ENCODE data around the gene ZP1.

ZP1 gene

DNA sequence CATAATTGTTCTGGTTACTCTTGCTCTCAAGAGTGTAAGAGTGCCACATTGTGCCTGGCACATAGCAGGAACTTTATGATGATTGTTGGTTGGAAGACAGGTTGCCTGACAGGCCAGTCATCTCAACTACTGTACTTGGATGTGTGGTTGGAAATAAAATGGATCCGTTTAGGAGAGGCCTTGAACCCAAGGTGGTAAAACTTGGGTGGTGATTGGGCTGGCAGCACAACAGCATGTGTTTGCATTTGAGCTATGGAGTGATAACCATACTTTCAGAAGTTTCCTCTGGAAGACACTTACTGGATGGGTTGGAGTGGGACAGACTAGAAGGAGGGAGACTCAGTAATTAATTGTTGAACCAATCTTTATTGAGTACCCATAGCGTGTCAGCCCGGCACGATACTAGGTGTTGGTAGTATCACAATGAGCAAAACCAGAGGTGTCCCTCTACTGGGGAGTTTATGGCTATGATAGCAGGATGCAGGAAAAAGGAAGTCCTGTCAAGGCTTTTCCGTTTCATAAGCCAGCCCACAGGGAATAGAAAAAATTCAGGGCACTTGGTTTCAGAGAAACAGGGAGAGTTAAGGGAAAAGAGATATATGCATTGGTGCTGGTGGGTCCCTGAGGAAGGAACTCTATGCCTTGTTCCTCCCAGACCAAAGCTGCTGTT lies 43.5 kb downstream of the ZP1 start:
- in situ Hi-C loops (cut with HindIII; ENCODE audit: low sequenced_read_pairs), result no loop called here

DNA sequence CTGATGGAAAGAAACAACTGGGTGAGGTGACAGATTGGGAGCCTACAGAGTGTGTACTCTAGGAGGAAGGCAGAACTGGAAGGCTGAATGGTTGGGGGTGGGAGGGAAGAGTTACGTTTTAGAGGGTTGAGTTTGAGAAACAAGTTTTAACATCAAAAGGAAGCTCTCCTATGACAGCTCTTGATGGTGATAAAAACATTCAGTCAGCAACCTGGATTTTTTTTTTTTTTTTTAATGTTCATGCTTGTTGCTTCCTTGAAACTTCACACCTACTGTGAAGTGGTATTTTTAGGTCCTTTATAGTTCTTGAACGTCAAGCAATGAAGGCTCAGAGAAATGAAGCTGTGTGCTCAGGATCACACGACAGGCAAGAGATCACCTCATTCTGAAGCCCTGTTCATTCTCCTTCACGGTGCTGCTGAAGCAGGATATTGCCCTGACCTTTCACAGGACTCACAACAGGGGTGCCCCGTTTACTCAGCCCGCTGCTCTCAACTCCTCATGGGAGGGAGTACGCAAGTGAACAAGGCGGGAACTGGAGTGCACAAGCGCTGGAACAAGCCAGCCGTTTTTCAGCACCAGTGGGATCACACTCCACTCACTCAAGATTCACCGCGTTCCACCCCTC lies 45.0 kb downstream of the ZP1 start:
- DNase-seq (ENCODE audit: low read depth), result no peak
- in situ Hi-C loops (cut with HindIII; ENCODE audit: low sequenced_read_pairs), result no loop called here
- TF ChIP-seq, protein P1, sequence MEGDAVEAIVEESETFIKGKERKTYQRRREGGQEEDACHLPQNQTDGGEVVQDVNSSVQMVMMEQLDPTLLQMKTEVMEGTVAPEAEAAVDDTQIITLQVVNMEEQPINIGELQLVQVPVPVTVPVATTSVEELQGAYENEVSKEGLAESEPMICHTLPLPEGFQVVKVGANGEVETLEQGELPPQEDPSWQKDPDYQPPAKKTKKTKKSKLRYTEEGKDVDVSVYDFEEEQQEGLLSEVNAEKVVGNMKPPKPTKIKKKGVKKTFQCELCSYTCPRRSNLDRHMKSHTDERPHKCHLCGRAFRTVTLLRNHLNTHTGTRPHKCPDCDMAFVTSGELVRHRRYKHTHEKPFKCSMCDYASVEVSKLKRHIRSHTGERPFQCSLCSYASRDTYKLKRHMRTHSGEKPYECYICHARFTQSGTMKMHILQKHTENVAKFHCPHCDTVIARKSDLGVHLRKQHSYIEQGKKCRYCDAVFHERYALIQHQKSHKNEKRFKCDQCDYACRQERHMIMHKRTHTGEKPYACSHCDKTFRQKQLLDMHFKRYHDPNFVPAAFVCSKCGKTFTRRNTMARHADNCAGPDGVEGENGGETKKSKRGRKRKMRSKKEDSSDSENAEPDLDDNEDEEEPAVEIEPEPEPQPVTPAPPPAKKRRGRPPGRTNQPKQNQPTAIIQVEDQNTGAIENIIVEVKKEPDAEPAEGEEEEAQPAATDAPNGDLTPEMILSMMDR (IDR thresholded peaks at IDR 0.05; ENCODE audit: low read depth, low read length, missing control alignments), result no peak
- H3K4me3 ChIP-seq (ENCODE audit: low read depth, low read length), result no peak overlapping the region

More for the DNA sequence above, 43.5 kb downstream of the ZP1 start:
- H3K4me3 ChIP-seq (ENCODE audit: low read depth, low read length), result no peak overlapping the region
- DNase-seq (ENCODE audit: low read depth), result no peak
- TF ChIP-seq, protein P1 (IDR thresholded peaks at IDR 0.05; ENCODE audit: low read depth, low read length, missing control alignments), result no peak

DNA sequence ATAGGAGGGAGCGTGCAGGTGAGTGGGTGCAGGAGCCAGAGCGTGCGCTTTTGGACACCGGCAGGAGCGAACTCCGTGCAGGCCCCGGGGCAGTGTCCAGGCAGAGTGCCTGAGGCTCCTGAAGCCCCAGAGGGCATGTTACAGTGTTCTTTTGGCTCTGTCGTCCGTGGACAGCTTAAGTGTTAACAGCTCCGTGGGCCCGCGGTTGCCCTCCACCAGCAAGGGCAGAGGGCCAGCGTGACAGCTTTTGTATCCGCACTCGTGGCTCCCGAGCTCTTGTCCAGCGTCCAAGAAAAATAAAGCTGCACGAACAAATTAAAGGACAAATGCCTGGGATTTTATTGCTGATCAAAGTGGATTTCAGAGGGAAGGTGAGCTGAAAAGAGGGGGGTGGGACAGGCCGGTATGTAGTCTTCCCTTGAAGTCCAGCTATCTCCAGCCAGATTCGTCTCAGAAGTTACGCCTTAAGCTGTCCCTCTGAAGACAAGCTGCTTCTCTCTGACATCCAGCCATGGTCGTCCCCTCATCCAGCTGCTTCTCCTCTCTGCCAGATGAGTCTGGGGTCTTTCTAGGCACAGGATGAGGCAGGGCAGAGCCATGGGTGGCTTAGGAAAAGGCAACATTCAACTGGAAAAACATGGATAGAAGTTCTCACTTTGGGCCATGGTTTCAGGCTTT lies 45.6 kb downstream of the ZP1 start:
- TF ChIP-seq, protein P1 (IDR thresholded peaks at IDR 0.05; ENCODE audit: low read depth, low read length, missing control alignments), result no peak
- H3K4me3 ChIP-seq (ENCODE audit: low read depth, low read length), result peak overlapping the region; percentile 85
- no peak for DNase-seq (ENCODE audit: low read depth)
- in situ Hi-C loops (cut with HindIII; ENCODE audit: low sequenced_read_pairs), result no loop called here

DNA sequence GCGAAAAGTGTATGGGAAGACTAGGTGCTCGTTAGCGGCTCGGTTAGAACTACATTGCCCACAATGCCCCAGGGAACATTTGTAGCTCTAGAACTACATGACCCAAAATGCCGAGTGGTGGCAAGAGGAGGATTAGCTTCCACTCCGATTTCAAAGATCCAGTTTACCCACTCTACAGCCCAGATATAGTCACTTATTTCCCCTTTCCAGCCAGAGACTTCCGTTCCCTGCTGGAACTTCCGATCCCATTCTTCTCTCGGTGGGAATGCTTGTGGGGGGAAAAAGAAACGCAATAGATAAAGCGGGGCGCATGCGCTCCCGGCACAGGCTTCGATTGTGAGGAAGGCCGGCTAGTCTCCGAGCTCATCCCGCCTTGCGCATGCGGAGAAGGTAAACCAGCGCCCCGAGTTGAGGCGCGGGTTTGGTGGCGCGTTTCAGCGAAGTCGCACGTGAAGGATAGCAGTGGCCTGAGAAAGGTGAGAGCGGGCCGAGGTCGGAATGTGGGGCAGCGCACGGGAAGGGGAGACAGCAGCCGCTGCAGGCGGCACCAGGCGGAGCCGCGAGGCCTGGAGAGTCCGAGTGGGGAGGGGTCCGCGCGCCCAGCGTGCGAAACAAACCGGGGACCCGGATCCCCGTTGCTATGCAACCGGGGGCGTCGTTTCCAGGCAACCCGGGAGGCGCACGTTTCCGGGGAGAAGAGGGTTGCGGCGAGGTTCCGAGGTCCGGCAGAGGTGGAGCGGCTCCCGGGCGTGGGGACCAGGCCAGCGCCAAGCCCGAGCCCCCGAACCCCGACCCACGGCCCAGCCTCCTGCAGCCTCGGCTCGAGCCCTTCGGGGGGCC lies 46.7 kb downstream of the ZP1 start, which contains the start of gene TMEM109:
TSS of gene TMEM109 (plus strand) at position 366 of the 840 bp plus-strand sequence. CDS start 5,536 bp downstream, outside the sequence.
- DNase-seq (ENCODE audit: low read depth), result peak; percentile 80
- in situ Hi-C loops (cut with HindIII; ENCODE audit: low sequenced_read_pairs), result no loop called here
- TF ChIP-seq, protein P1 (IDR thresholded peaks at IDR 0.05; ENCODE audit: low read depth, low read length, missing control alignments), result no peak
- H3K4me3 ChIP-seq (ENCODE audit: low read depth, low read length), result peak within 1 kb of the TSS; percentile 85

DNA sequence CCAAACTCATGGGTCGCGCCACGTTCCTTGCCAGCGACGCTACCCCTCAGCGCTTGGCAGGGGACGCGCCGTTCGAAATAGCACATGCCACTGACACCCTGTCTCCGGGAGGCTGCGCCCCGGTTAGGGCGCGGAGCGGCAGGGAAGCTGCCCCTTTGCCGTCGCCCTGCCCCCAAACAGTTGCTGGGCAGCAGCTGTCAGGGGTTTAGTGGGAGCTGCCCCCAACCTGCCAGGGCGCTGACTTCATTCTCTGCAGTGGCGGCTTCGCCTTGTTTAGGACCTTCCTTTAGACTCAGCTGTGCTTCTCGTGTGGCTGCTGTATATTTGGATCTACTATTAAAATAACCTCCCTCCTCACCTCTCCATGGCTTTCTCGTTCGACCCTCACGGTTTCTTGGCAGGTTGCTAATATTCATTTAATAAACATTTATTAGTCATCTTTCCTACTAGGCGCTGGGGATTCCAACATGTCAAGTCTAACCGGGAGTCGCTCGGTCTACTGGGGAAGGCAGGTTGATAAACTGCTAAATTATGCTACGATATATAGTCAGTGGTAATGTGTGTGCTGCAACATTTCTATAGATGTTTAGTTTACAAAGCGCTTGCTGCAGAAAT lies 47.4 kb downstream of the ZP1 start:
- DNase-seq (ENCODE audit: low read depth), result no peak
- peak overlapping the region; percentile 85 for H3K4me3 ChIP-seq (ENCODE audit: low read depth, low read length)
- TF ChIP-seq, protein P1 (IDR thresholded peaks at IDR 0.05; ENCODE audit: low read depth, low read length, missing control alignments), result no peak
- in situ Hi-C loops (cut with HindIII; ENCODE audit: low sequenced_read_pairs), result loop anchor here (5.0 kb wide), 1 partner anchor 87 kb away; no protein-coding TSS in a partner anchor

Data from astrocyte of the cerebellum (primary cell).